ENCODE data around the gene CETP. TPM values are rescaled to one million over a fixed set of nuclear protein-coding genes. Genes with fewer than 3 reads are reported as not detected.

CETP gene
- total and polyA plus RNA-seq, 4 donors, result 3.3 to 24.0 (median 6.3) TPM

DNA sequence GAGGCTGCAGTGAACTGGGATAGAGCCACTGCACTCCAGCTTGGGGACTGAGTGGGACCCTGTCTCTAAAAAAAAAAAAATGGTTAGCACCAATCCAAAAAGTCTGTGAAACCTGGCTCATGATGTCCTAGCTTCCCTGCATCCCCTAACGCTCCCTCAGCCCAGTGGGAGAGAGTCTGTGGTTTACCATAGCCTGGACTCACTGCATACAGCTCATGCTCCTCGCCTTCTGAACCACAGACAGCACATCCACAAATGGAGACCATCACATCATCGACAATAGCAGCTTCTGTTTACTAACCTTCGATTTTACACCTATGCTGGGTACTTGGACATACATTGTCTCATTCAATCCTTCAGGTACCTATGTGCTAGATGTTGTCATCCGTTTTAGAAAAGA, 71.2 kb downstream of the CETP start:
- no peaks in the 10 kb centered on the region for H3K27me3 ChIP-seq (ENCODE audit: control insufficient read depth in 4 of 4, insufficient read depth in 4 of 4, low read length in 3 of 4)
- no peaks in the 10 kb centered on the region for H3K4me1 ChIP-seq (ENCODE audit: control insufficient read depth in 4 of 4, insufficient read depth in 4 of 4, low read length in 3 of 4)
- H3K4me3 ChIP-seq (ENCODE audit: low read depth in 1 of 3, low read length in 3 of 3), result no peak overlapping the region
- DNase-seq (ENCODE audit: low spot score), result no peak
- TF ChIP-seq HNF4G (IDR thresholded peaks at IDR 0.05) (no peak), REST (IDR thresholded peaks at IDR 0.05) (no peak), TAF1 (conservative IDR thresholded peaks at IDR 0.05) (no peak), RXRA (IDR thresholded peaks at IDR 0.05) (no peak), JUND (IDR thresholded peaks at IDR 0.05) (no peak), NR2F2 (IDR thresholded peaks at IDR 0.05) (no peak), HNF4A (conservative IDR thresholded peaks at IDR 0.05) (no peak)
- TF ChIP-seq, protein P1, sequence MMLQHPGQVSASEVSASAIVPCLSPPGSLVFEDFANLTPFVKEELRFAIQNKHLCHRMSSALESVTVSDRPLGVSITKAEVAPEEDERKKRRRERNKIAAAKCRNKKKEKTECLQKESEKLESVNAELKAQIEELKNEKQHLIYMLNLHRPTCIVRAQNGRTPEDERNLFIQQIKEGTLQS (IDR thresholded peaks at IDR 0.05), result no peak
- TF ChIP-seq, protein P2, sequence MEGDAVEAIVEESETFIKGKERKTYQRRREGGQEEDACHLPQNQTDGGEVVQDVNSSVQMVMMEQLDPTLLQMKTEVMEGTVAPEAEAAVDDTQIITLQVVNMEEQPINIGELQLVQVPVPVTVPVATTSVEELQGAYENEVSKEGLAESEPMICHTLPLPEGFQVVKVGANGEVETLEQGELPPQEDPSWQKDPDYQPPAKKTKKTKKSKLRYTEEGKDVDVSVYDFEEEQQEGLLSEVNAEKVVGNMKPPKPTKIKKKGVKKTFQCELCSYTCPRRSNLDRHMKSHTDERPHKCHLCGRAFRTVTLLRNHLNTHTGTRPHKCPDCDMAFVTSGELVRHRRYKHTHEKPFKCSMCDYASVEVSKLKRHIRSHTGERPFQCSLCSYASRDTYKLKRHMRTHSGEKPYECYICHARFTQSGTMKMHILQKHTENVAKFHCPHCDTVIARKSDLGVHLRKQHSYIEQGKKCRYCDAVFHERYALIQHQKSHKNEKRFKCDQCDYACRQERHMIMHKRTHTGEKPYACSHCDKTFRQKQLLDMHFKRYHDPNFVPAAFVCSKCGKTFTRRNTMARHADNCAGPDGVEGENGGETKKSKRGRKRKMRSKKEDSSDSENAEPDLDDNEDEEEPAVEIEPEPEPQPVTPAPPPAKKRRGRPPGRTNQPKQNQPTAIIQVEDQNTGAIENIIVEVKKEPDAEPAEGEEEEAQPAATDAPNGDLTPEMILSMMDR (IDR thresholded peaks at IDR 0.05; ENCODE audit: low read depth, low read length, missing input control), result no peak
- TF ChIP-seq, protein P3, sequence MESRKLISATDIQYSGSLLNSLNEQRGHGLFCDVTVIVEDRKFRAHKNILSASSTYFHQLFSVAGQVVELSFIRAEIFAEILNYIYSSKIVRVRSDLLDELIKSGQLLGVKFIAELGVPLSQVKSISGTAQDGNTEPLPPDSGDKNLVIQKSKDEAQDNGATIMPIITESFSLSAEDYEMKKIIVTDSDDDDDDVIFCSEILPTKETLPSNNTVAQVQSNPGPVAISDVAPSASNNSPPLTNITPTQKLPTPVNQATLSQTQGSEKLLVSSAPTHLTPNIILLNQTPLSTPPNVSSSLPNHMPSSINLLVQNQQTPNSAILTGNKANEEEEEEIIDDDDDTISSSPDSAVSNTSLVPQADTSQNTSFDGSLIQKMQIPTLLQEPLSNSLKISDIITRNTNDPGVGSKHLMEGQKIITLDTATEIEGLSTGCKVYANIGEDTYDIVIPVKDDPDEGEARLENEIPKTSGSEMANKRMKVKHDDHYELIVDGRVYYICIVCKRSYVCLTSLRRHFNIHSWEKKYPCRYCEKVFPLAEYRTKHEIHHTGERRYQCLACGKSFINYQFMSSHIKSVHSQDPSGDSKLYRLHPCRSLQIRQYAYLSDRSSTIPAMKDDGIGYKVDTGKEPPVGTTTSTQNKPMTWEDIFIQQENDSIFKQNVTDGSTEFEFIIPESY (IDR thresholded peaks at IDR 0.05), result no peak
- no peak overlapping the region for H3K27ac ChIP-seq (ENCODE audit: low read depth in 1 of 2, low read length in 2 of 2)
- peaks cover 0 to 10% (median 4%) of the 10 kb centered on the region in 4 donors for H3K36me3 ChIP-seq (ENCODE audit: control insufficient read depth in 4 of 4, insufficient read depth in 3 of 4, low read depth in 1 of 4, low read length in 3 of 4)
- H3K9me3 ChIP-seq (ENCODE audit: control insufficient read depth in 4 of 4, low read length in 3 of 4), result no peaks in the 10 kb centered on the region
- WGBS, result 92% methylated on average over 5 of the region's 5 CpGs
- H3K9ac ChIP-seq (ENCODE audit: low read depth in 1 of 2, low read length in 2 of 2), result no peak overlapping the region

Other genes with a start within 250 kb of the CETP start
- 10 to 100 TPM; 11.3 to 31.8 TPM for gene NUP93, start 231.8 kb upstream of the CETP start, total RNA-seq
- gene NUP93, start 231.8 kb upstream of the CETP start, polyA plus RNA-seq, result 1 to 10 TPM; 8.2 to 8.4 TPM
- gene SLC12A3, start 96.7 kb upstream of the CETP start, total RNA-seq, result under 1 TPM in 1 of 2 donors, not detected in 1; 0.09 TPM
- not detected for gene SLC12A3, start 96.7 kb upstream of the CETP start, polyA plus RNA-seq
- 100 to 1,000 TPM in 1 of 2 donors, 10 to 100 TPM in 1; 57.8 to 219 TPM for gene HERPUD1, start 29.8 kb upstream of the CETP start, total RNA-seq
- 100 to 1,000 TPM in 1 of 2 donors, 10 to 100 TPM in 1; 98.5 to 138 TPM for gene HERPUD1, start 29.8 kb upstream of the CETP start, polyA plus RNA-seq
- 10 to 100 TPM; 11.9 to 23.3 TPM for gene NLRC5, start 27.6 kb downstream of the CETP start, total RNA-seq
- 1 to 10 TPM; 4.7 to 5.6 TPM for gene NLRC5, start 27.6 kb downstream of the CETP start, polyA plus RNA-seq
- 10 to 100 TPM; 10.1 to 11.9 TPM for gene CPNE2, start 130.6 kb downstream of the CETP start, total RNA-seq
- 10 to 100 TPM in 1 of 2 donors, 1 to 10 TPM in 1; 6.8 to 14.6 TPM for gene CPNE2, start 130.6 kb downstream of the CETP start, polyA plus RNA-seq
- gene PSME3IP1, start 224.1 kb downstream of the CETP start, total RNA-seq, result 10 to 100 TPM; 26.5 to 34.7 TPM
- 10 to 100 TPM; 25.0 to 25.1 TPM for gene PSME3IP1, start 224.1 kb downstream of the CETP start, polyA plus RNA-seq
- gene RSPRY1, start 224.4 kb downstream of the CETP start, total RNA-seq, result 10 to 100 TPM; 21.5 to 27.6 TPM
- 10 to 100 TPM; 10.9 to 18.9 TPM for gene RSPRY1, start 224.4 kb downstream of the CETP start, polyA plus RNA-seq

Data from liver (tissue), 9 donors.